Osteoblast (primary cell): ENCODE data around the gene CD151. TPM values are rescaled to one million over a fixed set of nuclear protein-coding genes. Genes with fewer than 3 reads are reported as not detected.

Source experiments
- DNase-seq: peaks from one replicate; pipeline ENCODE4 v3.0.0; 2011; ENCODE audit warnings: low spot score, mixed read lengths; ENCODE audit not compliant: insufficient read length; ENCODE audit errors: missing footprints
- H2AFZ ChIP-seq: 2 replicates; pipeline ENCODE4 v1.6.0; 2011; ENCODE audit warnings: mild to moderate bottlenecking, low read length
- H3K27ac ChIP-seq: 2 replicates; pipeline ENCODE4 v1.5.1; 2011; ENCODE audit warnings: mild to moderate bottlenecking, low read depth, low read length, moderate library complexity
- H3K27me3 ChIP-seq: 2 replicates; pipeline ENCODE4 v1.6.0; 2012; ENCODE audit warnings: mild to moderate bottlenecking, control low read depth, inconsistent platforms, low read length, moderate library complexity; ENCODE audit not compliant: insufficient read depth
- H3K36me3 ChIP-seq: 2 replicates; pipeline ENCODE4 v1.5.1; 2011; ENCODE audit warnings: mild to moderate bottlenecking, low read length, control low read depth, moderate library complexity; ENCODE audit not compliant: insufficient read depth
- H3K4me1 ChIP-seq: 2 replicates; pipeline ENCODE4 v1.5.1; 2011; ENCODE audit warnings: mild to moderate bottlenecking, low read length, control low read depth, moderate library complexity; ENCODE audit not compliant: insufficient read depth
- H3K4me2 ChIP-seq: 2 replicates; pipeline ENCODE4 v1.6.0; 2011; ENCODE audit warnings: mild to moderate bottlenecking, low read length; ENCODE audit not compliant: insufficient read depth
- H3K4me3 ChIP-seq: fragments of 200-600 bp; sonication (generic); 3 replicates; pipeline ENCODE4 v1.5.1; 2012; ENCODE audit warnings: mild to moderate bottlenecking, low read length, inconsistent platforms; ENCODE audit not compliant: insufficient read depth
- H3K79me2 ChIP-seq: 2 replicates; pipeline ENCODE4 v1.6.0; 2012; ENCODE audit warnings: mild to moderate bottlenecking, low read length, control low read depth, inconsistent platforms; ENCODE audit not compliant: insufficient read depth
- H3K9me3 ChIP-seq: 2 replicates; pipeline ENCODE4 v1.5.1; 2011; ENCODE audit warnings: low read depth, low read length, control low read depth
- H4K20me1 ChIP-seq: 2 replicates; pipeline ENCODE4 v1.6.0; 2012; ENCODE audit warnings: mild to moderate bottlenecking, low read length, control low read depth; ENCODE audit not compliant: insufficient read depth
- CTCF ChIP-seq: IDR thresholded peaks from 2 replicates; pipeline ENCODE4 v1.5.1; 2011; ENCODE audit warnings: mild to moderate bottlenecking, low read depth, low read length, moderate library complexity; ENCODE audit errors: extremely low read depth
- total RNA-seq: library from RNA; depleted of rRNA; stranded (reverse); fragments of >200 nt; gene quantifications from 2 replicates; pipeline ENCODE4 v1.2.3, GENCODE V29; 2012

CD151 gene
- total RNA-seq, 1 donor, result 416 TPM

GRCh38 chr11:804599-804964 lies 28.2 kb upstream of the CD151 start:
- Histone ChIP-seq H4K20me1 (no peaks in the 10 kb centered on the region), H3K4me1 (peaks cover 23% of the 10 kb centered on the region), H3K4me3 (peak overlapping the region; percentile 74), H3K36me3 (peaks cover 21% of the 10 kb centered on the region), H3K27ac (no peak overlapping the region), H3K4me2 (peak overlapping the region; percentile 87), H2AFZ (peak overlapping the region; percentile 31), H3K79me2 (peaks cover 22% of the 10 kb centered on the region), H3K27me3 (no peaks in the 10 kb centered on the region), H3K9me3 (no peaks in the 10 kb centered on the region)
- TF ChIP-seq CTCF, result no peak
- no peak for DNase-seq

- peaks cover 43% of the 10 kb centered on the region for H3K79me2 ChIP-seq
- H3K9me3 ChIP-seq, result no peaks in the 10 kb centered on the region
- TF ChIP-seq CTCF, result no peak
- peak overlapping the region; percentile 99 for H3K27ac ChIP-seq
- H3K27me3 ChIP-seq, result no peaks in the 10 kb centered on the region
- peak; percentile 94 for DNase-seq
- H3K4me3 ChIP-seq, result peak overlapping the region; percentile 82
- H3K4me1 ChIP-seq, result peaks cover 36% of the 10 kb centered on the region
- peaks cover 30% of the 10 kb centered on the region for H4K20me1 ChIP-seq
- peak overlapping the region; percentile 97 for H2AFZ ChIP-seq
- H3K36me3 ChIP-seq, result peaks cover 27% of the 10 kb centered on the region
- H3K4me2 ChIP-seq, result peak overlapping the region; percentile 98
These were observed 24.1 kb upstream of the CD151 start for GRCh38 chr11:808427-809286.

- H3K79me2 ChIP-seq, result peaks cover 37% of the 10 kb centered on the region
- H4K20me1 ChIP-seq, result peaks cover 30% of the 10 kb centered on the region
- peaks cover 30% of the 10 kb centered on the region for H3K36me3 ChIP-seq
- TF ChIP-seq CTCF, result no peak
- peak within 1 kb of the TSS; percentile 99 for H3K27ac ChIP-seq
- H3K4me1 ChIP-seq, result peaks cover 28% of the 10 kb centered on the region
- peak within 1 kb of the TSS; percentile 97 for H2AFZ ChIP-seq
- DNase-seq, result peak; percentile 100
- no peaks in the 10 kb centered on the region for H3K9me3 ChIP-seq
- H3K4me2 ChIP-seq, result peak within 1 kb of the TSS; percentile 98
- no peaks in the 10 kb centered on the region for H3K27me3 ChIP-seq
- H3K4me3 ChIP-seq, result peak within 1 kb of the TSS; percentile 82
These were observed 23.3 kb upstream of the CD151 start, which contains the start of gene RPLP2 for GRCh38 chr11:809287-810039. RPLP2 (plus strand) TSS chr11:809967; CDS start chr11:810235, 268 bp downstream.
